Regular cardiac myocyte (primary cell): ENCODE data around the gene DUSP18. TPM values are rescaled to one million over a fixed set of nuclear protein-coding genes. Genes with fewer than 3 reads are reported as not detected.

Source experiments
- total RNA-seq: library from RNA; depleted of rRNA; stranded (reverse); fragments of >200 nt; gene quantifications from 2 replicates; pipeline ENCODE4 v1.2.3, GENCODE V29; 2014

Gene DUSP18
- total RNA-seq = 5.6 and 10.2 TPM in 2 replicates

DNA sequence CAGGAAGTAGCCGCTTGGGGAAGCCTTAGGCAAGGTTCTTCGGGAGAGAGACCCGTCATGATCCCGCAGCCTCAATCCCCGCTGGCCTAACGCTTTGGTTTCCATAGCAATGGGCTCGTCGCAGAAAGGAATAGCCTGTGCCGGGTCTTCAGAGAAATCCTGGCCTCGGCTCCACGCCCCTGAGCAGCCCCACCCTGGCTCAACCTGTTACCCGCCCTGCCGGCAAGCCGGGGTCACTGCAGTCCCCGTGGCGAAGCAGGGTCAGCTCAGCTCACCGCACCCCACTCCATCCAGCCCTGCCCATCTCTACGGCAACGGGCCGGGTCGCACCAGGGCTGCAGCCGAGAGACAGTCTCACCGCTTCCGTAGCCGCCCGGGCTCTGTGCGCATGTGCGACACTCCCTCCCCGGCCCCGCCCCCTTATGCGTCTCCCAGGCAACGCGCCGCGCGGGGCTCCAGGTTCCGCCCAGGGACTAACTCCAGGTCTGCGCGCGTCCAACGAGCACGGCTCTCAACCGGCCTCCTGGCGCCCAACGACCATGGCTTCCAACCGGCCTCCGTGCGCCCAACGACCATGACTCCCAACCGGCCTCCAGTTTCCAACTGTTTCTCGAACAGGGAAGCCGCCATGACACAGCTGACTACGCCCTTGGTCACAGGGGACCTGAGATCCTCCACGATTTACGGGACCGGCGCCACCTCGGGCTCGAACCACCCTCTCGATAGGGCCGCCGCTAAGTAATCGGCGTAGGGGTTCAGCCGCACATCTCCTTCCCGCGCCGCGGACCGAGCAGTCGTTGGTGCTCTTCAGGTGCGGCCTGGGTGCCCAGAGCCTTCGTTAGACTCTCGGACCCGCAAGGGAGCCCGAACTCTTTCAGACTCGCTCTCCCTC lies at the start of gene DUSP18:
TSS of gene DUSP18 (minus strand) at position 382 of the 892 bp plus-strand sequence. CDS start 3,872 bp downstream, outside the sequence.

DNA sequence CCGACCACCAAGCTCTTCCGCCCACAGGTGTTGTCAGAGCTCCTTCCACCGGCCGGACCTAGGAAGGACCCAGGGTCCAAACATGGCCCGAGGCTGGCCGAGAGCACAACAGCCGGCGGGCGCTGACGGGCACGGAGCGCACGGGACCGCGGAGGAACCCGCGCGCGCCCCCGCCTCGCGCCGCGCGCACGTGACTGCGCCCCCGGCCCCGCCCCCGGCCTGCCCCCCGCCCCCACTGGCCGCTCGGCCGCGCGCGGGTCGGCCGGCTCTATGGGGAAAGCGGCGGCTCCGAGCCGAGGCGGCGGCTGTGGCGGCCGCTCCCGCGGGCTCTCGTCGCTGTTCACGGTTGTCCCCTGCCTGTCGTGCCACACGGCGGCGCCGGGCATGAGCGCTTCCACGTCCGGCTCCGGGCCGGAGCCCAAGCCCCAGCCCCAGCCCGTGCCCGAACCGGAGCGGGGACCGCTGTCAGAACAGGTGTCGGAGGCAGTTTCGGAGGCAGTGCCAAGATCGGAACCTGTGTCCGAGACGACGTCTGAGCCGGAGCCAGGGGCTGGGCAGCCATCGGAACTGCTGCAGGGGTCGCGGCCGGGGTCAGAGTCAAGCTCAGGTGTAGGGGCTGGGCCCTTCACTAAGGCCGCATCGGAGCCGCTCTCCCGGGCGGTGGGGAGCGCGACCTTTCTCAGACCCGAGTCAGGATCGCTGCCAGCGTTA lies 27.1 kb upstream of the DUSP18 start, which contains the start of gene OSBP2:
TSS of gene OSBP2 (plus strand) at position 235 of the 711 bp plus-strand sequence. CDS start at position 271, 36 bp downstream.

GRCh38 chr22:30635273-30636225 lies 32.1 kb downstream of the DUSP18 start, which contains the start of gene SLC35E4:
TSS of gene SLC35E4 (plus strand) at chr22:30635781. CDS start at chr22:30636451, 670 bp downstream.

Other genes with a start within 250 kb of the DUSP18 start
- gene MTFP1, start 242.1 kb downstream of the DUSP18 start, total RNA-seq = 13.2 and 31.2 TPM in 2 replicates
- not detected in 2 replicates for gene SEC14L3, start 195.9 kb downstream of the DUSP18 start, total RNA-seq
- gene SEC14L4, start 162.2 kb downstream of the DUSP18 start, total RNA-seq = 0.19 TPM in 1 of 2 replicates, not detected in the other
- gene SEC14L6, start 121.1 kb downstream of the DUSP18 start, total RNA-seq = 0.28 TPM in 1 of 2 replicates, not detected in the other
- 0.28 TPM in 1 of 2 replicates, not detected in the other for gene GAL3ST1, start 93.2 kb downstream of the DUSP18 start, total RNA-seq
- gene PES1, start 76.0 kb downstream of the DUSP18 start, total RNA-seq = 79.8 and 119 TPM in 2 replicates
- gene TCN2, start 60.7 kb downstream of the DUSP18 start, total RNA-seq = 1.7 and 7.9 TPM in 2 replicates
- 17.2 and 33.0 TPM in 2 replicates for gene SLC35E4, start 32.1 kb downstream of the DUSP18 start, total RNA-seq
- 1.1 and 1.3 TPM in 2 replicates for gene OSBP2, start 27.0 kb upstream of the DUSP18 start, total RNA-seq